Keratinocyte (primary cell): Measurements from ENCODE around the gene ASS1. TPM values are rescaled to one million over a fixed set of nuclear protein-coding genes. Genes with fewer than 3 reads are reported as not detected.

Experiments used
- DNase-seq: peaks from one replicate; pipeline ENCODE4 v3.0.0-alpha.2; 2011; ENCODE audit warnings: low read depth, missing footprints, low spot score
- FAIRE-seq: peaks from 2 replicates; lab custom pipeline; 2011; peaks lifted over from hg19 to GRCh38; lab: Jason Lieb, UNC
- H2AFZ ChIP-seq: 2 replicates; pipeline ENCODE4 v1.6.0; 2012; ENCODE audit warnings: low read length, control low read depth, inconsistent platforms; ENCODE audit not compliant: control insufficient read depth
- H3K27ac ChIP-seq: 2 replicates; pipeline ENCODE4 v1.5.1; 2011; ENCODE audit warnings: low read length; ENCODE audit not compliant: control insufficient read depth, insufficient read depth
- H3K27me3 ChIP-seq: 3 replicates; pipeline ENCODE4 v1.6.0; 2011; ENCODE audit warnings: low read length; ENCODE audit not compliant: control insufficient read depth, insufficient read depth; ENCODE audit errors: extremely low read depth
- H3K36me3 ChIP-seq, 2 experiments: 2 replicates in 1 of 2; 3 replicates in 1 of 2; pipeline ENCODE4 v1.5.1; 2011; ENCODE audit warnings: low read length in 2 of 2, mild to moderate bottlenecking in 1 of 2; ENCODE audit not compliant: control insufficient read depth in 2 of 2, insufficient read depth in 2 of 2; ENCODE audit errors: extremely low read depth in 1 of 2
- H3K4me1 ChIP-seq: 3 replicates; pipeline ENCODE4 v1.5.1; 2011; ENCODE audit warnings: low read length; ENCODE audit not compliant: control insufficient read depth, insufficient read depth; ENCODE audit errors: extremely low read depth
- H3K4me2 ChIP-seq: 3 replicates; pipeline ENCODE4 v1.6.0; 2011; ENCODE audit warnings: low read depth, low read length; ENCODE audit not compliant: control insufficient read depth, insufficient read depth; ENCODE audit errors: extremely low read depth
- H3K4me3 ChIP-seq, 3 experiments: fragments of 200-600 bp in 1 of 3; sonication (generic) in 1 of 3; 2 replicates in 2 of 3; 3 replicates in 1 of 3; pipeline ENCODE4 v1.5.1; 2011 to 2016; ENCODE audit warnings: low read length in 3 of 3, mild to moderate bottlenecking in 3 of 3, control low read depth in 2 of 3, inconsistent platforms in 1 of 3, low read depth in 1 of 3, mixed read lengths in 1 of 3, mixed run types in 1 of 3, moderate library complexity in 1 of 3; ENCODE audit not compliant: control insufficient read depth in 2 of 3, insufficient read depth in 2 of 3; ENCODE audit errors: extremely low read depth in 1 of 3
- H3K79me2 ChIP-seq: 2 replicates; pipeline ENCODE4 v1.6.0; 2012; ENCODE audit warnings: low read length; ENCODE audit not compliant: control insufficient read depth, insufficient read depth
- H3K9ac ChIP-seq: 3 replicates; pipeline ENCODE4 v1.6.0; 2011; ENCODE audit warnings: low read length; ENCODE audit not compliant: control insufficient read depth, insufficient read depth; ENCODE audit errors: extremely low read depth
- H3K9me1 ChIP-seq: 3 replicates; pipeline ENCODE4 v1.6.0; 2011; ENCODE audit warnings: low read length; ENCODE audit not compliant: control insufficient read depth, insufficient read depth; ENCODE audit errors: extremely low read depth
- H3K9me3 ChIP-seq: 2 replicates; pipeline ENCODE4 v1.5.1; 2012; ENCODE audit warnings: low read depth, low read length; ENCODE audit not compliant: control insufficient read depth
- H4K20me1 ChIP-seq: 3 replicates; pipeline ENCODE4 v1.6.0; 2011; ENCODE audit warnings: low read length; ENCODE audit not compliant: control insufficient read depth, insufficient read depth; ENCODE audit errors: extremely low read depth
- CTCF ChIP-seq, 3 experiments: IDR thresholded peaks in 1 of 3; conservative IDR thresholded peaks in 1 of 3; optimal IDR thresholded peaks in 1 of 3; 2 replicates in 2 of 3; 3 replicates in 1 of 3; pipeline versions ENCODE3 to v1.5.1; 2011; ENCODE audit warnings: low read length in 3 of 3, mild to moderate bottlenecking in 3 of 3, moderate library complexity in 2 of 3, control low read depth in 1 of 3, inconsistent platforms in 1 of 3; ENCODE audit not compliant: insufficient read depth in 2 of 3; ENCODE audit errors: extremely low read depth in 1 of 3
- EZH2 ChIP-seq: IDR thresholded peaks from one replicate; pipeline ENCODE4 v1.6.1; 2012; ENCODE audit warnings: inconsistent platforms, mild to moderate bottlenecking, low read length, moderate library complexity
- dilution Hi-C: fragments of 300-500 bp; cut with MboI; formaldehyde crosslinking; loops from one replicate; pipeline ENCODE4 v1.7.0; 2020; ENCODE audit warnings: low sequenced_read_pairs; ENCODE audit not compliant: extremely low pct_ligation_motif_present
- polyA plus RNA-seq, 5 experiments: library from polyadenylated mRNA; depleted of rRNA in 3 of 5; stranded (reverse) in 3 of 5; stranded (forward) in 1 of 5; unstranded in 1 of 5; fragments of >200 nt; gene quantifications; 1 replicate in 1 of 5; 2 replicates in 3 of 5; 3 replicates in 1 of 5; pipeline versions ENCODE4 v1.2.1 to v1.2.3, GENCODE V29; 2011 to 2012; ENCODE audit warnings: missing spikeins in 2 of 5, low read depth in 1 of 5, low replicate concordance in 1 of 5

ASS1 gene
- polyA plus RNA-seq, 1 donor (not counting 4 experiments of a cell fraction or from before 2014, with no cell fraction given): 52.4 TPM

- Histone ChIP-seq H3K9ac (no peak overlapping the region), H3K36me3 (no peaks in the 10 kb centered on the region), H3K27ac (no peak overlapping the region), H3K79me2 (no peaks in the 10 kb centered on the region), H3K4me2 (no peak overlapping the region), H3K4me3 (no peak overlapping the region), H3K9me3 (no peaks in the 10 kb centered on the region), H4K20me1 (no peaks in the 10 kb centered on the region), H3K27me3 (no peaks in the 10 kb centered on the region), H3K4me1 (no peaks in the 10 kb centered on the region), H2AFZ (no peak overlapping the region), H3K9me1 (no peaks in the 10 kb centered on the region)
- no peak for TF ChIP-seq CTCF (optimal IDR thresholded peaks at IDR 0.05 in 1 of 3, IDR thresholded peaks at IDR 0.05 in 1 of 3, conservative IDR thresholded peaks at IDR 0.05 in 1 of 3; ENCODE audit: extremely low read depth in 1 of 3, insufficient read depth in 2 of 3, low read length in 3 of 3)
- no peak for TF ChIP-seq EZH2
- dilution Hi-C loops: no loop called here
- FAIRE-seq: no peak
- DNase-seq: no peak
Observed at GRCh38 chr9:130519927-130520326, 75.2 kb downstream of the ASS1 start.

DNA sequence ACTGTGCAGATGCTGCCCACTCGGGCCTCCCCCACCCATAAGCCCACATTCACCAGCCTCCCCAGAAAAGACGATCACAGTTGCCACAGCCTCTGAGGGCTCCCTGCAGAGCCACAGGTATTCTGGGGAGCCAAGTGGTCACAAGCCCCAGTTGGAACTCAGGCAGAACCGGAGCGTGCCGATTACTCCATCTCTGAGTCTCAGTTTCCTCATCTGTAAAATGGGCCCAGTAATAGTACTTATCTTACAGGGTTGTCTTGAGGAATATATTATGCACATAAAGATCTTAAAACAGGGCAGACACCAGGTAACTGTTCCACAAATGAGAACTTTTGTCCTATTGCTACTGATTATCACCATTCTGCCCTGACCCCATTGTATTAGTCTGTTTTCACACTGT is 77.0 kb downstream of the ASS1 start:
- Histone ChIP-seq H3K4me3 (no peak overlapping the region), H3K9ac (no peak overlapping the region), H3K27ac (no peak overlapping the region), H3K4me2 (no peak overlapping the region), H3K9me3 (no peaks in the 10 kb centered on the region), H4K20me1 (no peaks in the 10 kb centered on the region), H3K36me3 (no peaks in the 10 kb centered on the region), H3K79me2 (no peaks in the 10 kb centered on the region), H3K27me3 (no peaks in the 10 kb centered on the region), H3K9me1 (no peaks in the 10 kb centered on the region), H2AFZ (no peak overlapping the region), H3K4me1 (no peaks in the 10 kb centered on the region)
- no peak for FAIRE-seq
- DNase-seq: no peak
- no peak for TF ChIP-seq EZH2
- no peak for TF ChIP-seq CTCF (optimal IDR thresholded peaks at IDR 0.05 in 1 of 3, IDR thresholded peaks at IDR 0.05 in 1 of 3, conservative IDR thresholded peaks at IDR 0.05 in 1 of 3; ENCODE audit: extremely low read depth in 1 of 3, insufficient read depth in 2 of 3, low read length in 3 of 3)
- dilution Hi-C loops: no loop called here
